NCI-H524 treated with DMSO at 0.1 percent for 48 hours (cell line): ENCODE results near the gene TMEM198.

ENCODE experiments used
- DNase-seq: peaks from one replicate; lab custom pipeline; 2025; lab: John Stamatoyannopoulos, UW

TMEM198 gene

DNA sequence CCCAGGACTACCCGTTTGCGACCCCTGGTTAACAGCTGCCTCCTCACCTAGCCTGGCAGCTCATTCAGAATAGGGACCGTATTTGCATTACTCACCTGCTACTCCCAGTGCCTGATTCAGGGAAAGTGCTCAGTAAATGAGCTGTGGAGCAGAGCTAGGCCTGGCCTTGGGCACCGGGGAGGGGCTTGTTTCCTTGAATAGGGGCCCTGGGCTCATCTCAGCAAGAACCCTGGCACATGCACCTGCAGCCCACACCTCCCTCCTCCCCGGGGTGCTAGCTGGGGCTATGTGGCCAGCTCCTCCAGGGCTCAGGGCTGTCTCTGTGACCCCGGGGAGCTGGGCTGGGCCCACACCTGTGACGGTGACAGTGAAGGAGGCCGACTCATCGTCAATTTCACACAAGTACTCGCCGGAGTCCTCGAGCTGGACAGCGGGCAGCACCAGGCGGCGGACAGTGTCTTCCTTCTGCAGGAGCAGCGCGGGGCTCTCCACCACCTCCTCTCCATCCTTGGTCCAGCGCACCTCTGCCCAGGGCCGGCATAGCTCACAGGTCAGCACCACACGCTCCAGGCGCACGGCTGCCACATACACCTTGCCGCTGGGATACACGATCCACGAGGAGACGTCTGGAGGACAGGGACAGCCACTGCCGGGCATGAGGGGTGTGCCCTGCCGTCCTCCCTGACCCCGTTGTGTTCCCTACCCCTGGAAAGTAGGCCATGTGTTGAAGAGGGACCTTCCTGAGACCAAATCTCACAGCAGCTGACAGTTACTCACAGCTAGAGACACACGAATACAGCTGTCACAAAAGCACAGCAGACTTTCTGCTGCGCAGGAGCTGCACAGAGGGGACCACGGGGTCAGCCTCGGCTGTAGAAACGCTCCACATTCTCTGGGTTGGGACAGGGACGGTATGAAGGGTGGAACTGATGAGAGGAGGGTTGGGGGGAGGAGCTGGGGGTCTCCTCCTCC lies 18.5 kb downstream of the TMEM198 start:
- no peak for DNase-seq

DNA sequence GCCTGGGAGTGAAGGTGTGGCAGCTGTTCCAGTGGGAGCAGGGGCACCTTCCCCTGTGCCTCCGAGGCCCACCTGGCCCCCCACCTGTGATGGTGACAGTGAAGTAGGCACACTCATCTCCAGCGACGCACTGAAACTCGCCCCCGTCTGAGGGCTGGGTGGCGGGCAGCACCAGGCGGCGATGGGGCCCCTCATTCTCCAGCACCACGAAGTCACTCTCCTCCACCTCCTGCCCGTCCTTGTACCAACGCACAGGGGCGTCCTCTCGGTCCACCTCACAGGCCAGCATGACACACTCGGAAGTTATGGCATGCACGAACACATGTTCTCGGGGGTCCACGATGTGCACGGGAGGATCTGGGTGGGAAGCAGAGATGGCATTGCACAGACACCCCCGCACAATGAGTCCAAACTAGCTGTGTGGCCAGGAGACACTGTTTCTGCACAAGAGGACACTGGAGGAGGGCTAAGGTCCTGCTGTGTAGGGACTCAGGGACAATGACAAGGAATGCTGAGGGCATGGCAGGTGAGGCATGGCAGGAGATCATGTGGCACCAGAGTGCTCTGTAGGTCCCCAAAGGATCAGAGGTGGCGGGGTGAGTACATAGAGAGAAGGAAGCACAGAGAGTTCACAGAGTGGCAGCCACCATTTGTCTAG lies 19.6 kb downstream of the TMEM198 start:
- no peak for DNase-seq

DNA sequence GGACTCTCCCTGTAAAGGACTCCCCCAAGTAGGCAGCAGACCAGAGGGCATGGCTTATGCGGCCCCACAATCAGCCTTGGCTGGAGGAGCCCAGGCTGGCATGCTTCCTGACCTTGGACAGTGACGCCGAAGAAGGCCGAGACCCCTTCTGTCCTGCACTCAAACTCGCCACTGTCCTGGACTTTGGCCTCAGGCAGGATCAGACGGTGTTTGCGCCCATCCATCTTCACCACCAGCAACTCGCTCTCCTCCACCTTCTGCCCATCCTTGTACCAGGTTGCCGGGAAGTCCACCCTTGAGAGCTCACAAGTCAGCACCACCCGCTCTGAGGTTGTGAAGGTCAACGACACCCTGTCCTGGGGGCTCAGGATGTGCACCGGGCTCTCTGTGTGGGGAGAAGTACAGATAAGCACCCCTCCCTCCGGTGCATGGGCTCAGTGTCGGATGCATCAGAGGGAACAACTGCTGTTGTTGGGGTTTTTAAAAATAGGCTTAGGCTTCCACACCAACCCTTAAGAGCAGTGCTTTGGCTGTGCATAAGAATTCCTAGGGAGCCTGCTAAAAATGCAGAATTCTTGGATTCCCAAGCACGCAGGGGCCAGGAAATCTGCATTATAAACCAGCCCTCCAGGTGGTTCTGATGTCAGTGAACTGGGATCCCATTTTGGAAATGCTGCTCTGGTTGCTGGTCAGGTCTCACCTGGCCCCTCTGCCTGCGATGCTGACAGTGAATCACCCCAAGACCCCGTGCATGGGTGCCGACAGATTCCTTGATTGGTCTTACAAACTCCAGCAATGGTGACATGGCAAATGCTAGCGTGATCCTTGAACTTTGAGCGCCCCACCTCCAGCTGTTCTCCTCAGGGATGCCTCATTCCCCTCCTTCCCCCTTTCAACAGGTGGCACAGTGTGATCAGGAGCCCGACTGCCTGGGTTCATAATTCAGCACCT lies 21.6 kb downstream of the TMEM198 start:
- DNase-seq, result no peak

DNA sequence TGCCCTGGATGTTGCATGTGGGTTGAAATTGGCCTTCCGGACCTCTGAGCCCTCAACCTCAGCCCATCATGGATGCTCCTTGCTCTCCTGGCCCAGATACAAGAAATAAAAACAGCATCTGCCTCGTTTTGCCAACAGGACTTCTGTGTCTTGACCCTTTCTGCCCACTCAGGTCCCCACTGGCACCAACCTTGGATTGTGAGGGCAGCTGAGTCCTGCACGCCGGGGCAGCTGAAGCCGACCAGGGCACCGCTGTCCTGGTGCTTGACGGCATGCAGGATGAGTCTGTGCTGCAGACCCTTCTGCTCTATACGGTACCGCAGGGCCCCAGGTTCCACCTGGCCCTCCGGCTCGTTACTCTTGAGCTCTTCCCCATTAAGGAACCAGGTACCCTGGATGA lies 22.8 kb downstream of the TMEM198 start:
- DNase-seq, result no peak

DNA sequence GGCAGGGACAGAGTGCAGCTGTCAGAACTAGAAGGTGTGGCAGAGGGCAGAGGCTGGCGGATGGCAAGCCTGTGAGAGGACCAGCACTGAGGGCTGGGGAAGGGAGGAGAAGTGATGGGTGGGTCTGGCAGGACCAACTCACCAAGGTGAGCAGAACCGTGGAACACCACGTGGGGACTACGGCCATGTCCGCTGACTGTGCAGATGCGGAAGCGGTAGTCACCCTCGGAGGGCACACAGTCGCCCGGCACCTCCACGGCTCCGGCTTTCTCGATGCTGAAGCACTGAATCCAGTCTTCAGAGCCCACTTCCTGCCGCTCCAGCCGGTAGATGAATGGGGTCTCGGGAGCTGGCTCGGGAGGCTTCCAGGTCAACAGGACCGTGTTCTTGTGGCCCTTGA lies 23.3 kb downstream of the TMEM198 start:
- DNase-seq, result no peak

DNA sequence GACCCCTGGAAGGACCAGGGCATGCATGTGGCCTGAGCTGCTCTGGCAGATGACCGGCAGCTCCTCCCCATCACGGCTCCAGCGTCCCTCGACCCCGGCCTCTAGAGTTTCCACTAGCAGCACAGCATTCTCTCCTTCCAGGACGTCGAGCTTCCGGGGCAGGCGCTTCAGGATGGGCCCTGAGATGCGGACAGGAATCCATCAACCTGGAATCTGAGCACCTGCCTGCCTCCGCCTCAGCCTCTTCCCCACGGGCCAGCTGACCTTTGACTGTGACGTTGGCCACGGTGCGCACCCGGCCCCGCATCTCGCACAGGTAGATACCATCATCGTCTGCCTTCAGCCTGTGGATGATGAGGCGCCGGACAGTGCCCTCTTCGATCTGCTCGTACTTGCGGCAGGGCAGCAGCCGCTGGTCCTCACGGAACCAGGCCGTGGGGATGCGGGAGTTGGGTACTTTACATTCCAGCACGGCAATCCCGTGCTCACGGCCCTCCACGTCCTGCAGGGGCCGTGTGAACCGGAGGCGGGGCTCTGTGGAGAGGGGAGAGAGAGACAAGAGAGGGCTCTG lies 24.0 kb downstream of the TMEM198 start:
- no peak for DNase-seq

DNA sequence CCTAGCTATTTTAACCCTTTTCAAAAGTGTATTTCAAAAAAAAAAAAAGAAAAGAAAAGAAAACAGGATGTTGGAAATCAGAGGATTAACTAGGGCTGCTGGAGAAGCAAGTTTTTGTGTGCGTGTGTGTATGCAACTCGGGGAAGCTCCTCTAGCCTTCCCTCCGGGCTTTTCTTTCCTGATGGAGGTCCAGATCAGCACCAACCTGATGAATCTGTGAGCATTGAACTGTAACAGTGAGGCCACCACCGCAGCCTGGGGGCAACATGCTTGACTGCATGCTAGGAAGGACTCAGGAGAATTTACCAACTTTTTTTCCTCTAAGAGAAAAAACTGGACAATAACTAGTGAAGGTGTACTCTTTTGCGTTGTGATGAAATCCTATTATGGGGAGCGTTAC lies 25.2 kb downstream of the TMEM198 start:
- DNase-seq, result no peak

DNA sequence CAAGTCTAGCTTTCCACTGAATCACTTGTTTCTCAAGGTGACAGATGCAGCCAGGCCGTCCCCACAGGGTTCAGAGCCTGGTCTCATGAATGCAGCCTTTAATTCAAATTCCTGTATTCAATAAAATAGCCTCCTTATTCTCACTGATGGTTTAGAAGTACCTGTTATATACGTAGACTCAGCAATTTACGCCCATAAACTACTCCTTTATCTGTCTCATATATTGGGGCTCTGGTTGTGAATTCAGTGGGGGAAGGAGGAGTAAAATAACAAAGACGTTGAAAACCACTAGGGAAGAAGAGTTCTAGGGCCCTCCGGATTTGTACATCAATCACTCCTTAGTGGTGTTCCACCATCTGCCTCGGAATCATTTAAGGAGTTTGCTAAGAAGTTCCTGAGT lies 25.8 kb downstream of the TMEM198 start:
- peak; percentile 53 for DNase-seq

DNA sequence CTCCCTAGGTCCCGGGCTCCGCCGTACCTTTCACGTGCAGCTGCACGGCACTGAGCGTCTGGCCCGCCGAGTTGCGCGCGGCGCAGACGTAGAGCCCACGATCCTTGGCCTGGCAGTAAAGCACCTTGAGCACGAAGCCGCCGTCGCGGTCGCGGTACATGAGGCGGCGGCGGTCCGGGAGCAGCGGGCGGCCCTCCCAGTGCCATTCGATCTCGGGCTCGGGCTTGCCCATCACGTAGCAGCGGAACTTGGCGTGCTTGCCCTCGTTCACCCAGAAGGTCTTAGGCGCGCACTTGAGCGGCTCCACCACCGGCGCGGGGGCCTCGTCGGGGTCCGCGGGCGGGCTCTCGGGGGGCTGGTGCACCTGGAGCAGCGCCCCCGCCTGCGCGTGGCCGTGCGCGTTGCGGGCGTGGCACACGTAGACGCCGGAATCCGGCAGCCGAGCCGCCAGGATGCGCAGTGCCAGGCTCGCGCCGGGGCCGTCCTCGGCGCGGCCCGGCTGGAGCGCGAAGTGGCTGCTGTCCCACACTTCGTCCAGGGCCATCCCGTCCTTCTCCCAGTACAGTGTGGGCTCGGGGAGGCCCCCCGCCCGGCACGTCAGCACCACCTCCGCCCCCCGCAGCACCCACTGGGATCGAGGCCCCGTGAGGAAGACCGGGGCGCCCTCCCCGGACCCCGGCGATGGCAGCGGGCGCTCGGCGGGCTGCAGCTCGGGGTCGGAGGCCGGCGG lies 26.5 kb downstream of the TMEM198 start:
- DNase-seq, result no peak

DNA sequence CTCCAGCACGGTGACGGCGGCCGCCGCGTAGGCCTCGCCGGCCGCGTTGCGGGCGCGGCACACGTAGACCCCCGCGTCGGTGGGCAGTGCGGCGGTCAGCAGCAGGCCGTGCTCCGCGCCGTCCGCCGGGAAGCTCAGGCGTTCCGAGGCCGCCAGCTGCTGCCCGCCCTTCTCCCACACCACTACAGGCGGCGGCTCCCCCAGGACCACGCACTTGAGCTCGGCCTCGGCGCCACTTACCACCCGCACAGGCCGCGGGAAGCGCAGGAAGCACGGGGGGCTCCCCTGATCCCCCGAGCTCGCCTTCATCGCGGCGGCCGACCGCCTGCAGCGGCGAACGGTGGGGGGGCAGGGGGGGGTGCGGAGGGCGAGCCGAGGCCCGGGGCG lies 27.1 kb downstream of the TMEM198 start:
- no peak for DNase-seq

DNA sequence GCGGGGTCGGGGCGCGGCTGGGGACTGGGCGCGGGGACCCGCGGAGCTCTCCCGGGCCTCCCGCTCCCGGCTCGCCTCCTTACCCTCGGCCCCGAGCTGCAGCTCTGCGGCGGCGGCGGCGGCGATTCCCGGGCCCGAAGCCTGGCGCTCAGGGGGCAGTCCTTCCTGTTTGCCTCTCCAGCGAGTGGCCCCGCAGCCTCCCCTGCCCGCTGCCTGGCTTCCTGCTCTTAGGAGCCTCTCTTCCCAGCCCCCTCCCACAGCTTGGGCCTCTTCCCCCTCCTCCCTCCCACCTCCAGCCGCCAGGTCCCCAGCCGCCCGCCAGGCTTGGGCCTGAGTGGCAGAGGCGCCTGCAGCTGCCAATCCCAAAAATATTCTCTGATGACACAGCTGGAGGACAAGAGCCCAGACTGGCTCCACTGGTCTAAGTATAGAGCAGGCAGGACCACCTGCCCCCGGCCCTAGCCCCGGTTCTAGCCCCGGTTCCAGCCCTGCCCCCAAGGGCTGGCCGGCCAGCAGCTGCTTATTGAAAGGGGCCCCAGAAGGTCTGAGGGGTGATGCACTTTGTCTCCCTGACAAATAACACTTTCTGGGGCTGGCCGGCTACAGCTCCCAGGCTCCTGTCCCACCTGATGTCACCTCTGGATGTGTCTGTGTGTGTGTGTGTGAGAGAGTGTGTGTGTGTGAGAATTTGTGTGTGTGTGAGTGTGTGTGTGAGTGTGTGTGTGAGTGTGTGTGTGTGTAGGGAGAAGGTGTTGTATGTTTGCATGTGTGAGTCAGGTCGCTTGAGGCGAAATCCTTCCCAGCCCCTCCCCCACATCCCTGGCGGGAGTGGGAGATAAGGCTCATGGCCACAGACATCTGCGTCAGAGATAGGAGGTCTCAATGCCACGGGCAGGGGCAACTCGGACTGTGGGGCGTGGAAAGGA lies 27.7 kb downstream of the TMEM198 start, which contains the start of gene OBSL1:
TSS of gene OBSL1 (minus strand) at position 229 of the 926 bp plus-strand sequence. CDS start 307 bp downstream, outside the sequence.
- DNase-seq, result no peak

DNA sequence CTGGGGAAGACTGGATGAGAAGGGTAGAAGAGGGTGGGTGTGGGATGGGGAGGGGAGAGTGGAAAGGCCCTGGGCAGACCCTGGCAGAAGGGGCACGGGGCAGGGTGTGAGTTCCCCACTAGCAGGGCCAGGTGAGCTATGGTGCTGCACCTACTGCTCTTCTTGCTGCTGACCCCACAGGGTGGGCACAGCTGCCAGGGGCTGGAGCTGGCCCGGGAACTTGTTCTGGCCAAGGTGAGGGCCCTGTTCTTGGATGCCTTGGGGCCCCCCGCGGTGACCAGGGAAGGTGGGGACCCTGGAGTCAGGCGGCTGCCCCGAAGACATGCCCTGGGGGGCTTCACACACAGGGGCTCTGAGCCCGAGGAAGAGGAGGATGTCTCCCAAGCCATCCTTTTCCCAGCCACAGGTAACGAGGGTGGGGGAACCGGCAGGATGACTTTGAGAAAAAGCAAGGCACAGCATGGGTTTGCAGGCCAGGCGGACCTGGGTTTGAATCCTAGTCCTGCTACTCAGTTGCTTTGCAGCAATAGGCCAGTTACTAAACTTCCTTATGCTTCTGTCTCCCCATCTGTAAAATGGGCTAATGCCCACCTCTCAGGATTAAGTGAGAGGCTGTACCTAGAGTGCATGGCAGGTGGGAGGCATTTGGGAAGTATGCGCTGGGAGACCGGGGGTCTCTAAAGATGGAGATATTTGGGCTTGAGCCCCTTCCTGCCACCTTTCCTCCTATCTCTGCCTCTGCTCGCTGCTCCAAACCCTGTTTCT lies 28.6 kb downstream of the TMEM198 start, which contains the start of gene INHA:
TSS of gene INHA (plus strand) at position 74 of the 765 bp plus-strand sequence. CDS start at position 139, 65 bp downstream.
- no peak for DNase-seq

DNA sequence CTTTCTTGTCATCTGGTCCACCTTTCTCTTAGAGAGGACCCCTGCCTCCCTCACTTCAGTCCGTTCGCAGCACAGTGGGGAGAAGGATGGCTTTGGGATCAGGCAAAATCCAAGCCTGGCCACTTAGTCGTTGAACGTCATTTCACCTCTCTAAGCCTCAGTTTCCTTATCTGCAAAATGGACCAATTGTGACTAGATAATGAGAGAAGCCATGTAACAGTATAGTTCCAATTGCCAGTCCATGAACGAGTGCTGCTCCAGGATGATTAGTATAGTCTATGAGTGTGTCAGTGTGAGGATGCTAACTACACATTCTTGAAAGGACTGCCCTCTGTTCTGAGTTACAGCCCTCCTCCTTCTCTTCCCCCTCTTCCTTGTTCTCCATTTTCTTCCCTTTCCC lies 29.3 kb downstream of the TMEM198 start:
- DNase-seq, result no peak

DNA sequence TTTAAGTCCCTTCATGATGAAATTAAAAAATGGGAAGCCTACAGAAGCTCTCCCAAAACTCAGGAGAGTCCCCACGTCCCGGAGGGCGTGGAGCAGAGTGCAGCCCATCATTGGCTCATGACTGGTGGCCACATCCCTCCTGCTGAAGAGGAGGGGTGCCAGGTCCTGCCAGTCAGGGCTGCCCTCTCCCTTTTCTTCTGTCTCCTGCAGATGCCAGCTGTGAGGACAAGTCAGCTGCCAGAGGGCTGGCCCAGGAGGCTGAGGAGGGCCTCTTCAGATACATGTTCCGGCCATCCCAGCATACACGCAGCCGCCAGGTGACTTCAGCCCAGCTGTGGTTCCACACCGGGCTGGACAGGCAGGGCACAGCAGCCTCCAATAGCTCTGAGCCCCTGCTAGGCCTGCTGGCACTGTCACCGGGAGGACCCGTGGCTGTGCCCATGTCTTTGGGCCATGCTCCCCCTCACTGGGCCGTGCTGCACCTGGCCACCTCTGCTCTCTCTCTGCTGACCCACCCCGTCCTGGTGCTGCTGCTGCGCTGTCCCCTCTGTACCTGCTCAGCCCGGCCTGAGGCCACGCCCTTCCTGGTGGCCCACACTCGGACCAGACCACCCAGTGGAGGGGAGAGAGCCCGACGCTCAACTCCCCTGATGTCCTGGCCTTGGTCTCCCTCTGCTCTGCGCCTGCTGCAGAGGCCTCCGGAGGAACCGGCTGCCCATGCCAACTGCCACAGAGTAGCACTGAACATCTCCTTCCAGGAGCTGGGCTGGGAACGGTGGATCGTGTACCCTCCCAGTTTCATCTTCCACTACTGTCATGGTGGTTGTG lies 30.9 kb downstream of the TMEM198 start:
- DNase-seq, result no peak

DNA sequence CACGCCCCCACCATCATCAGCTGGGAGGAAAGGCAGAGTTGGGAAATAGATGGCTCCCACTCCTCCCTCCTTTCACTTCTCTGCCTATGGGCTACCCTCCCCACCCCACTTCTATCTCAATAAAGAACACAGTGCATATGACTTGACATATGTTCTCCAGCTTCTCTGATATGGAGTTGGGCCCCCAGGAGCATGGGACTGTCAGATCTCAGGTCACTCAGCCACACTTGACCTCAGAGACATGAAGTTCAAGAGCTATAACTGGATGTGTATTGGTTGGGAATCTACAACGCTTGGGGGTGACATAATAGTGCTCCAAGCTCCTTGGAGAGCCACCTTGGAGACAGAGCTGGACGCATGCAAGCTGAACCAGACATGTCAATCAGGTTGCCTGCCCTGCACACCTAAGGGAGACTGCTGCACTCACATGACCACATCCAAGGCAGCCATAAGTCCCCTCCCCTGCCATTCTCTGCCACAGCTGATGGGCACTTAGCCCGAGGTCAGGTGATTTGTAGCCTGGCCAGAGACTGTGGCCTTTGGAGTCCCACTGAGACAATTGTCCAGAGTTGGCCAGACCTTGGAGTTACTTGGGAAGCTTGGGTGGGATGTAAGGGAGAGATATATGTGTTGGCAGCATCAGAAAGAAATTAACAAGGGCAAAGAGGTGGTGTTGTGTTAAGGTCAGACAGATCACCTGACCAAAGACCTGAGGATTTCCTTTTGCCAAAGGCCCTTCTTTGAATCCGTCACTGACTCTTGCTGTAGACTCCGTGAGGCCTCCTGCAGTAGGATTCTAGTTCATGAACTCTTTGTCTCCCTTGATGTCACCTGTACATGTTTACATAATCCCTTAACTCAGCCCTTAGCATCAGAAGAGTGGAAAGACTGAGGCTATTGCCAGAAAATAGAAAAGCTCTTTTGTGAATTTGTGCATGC lies 32.0 kb downstream of the TMEM198 start:
- no peak for DNase-seq

DNA sequence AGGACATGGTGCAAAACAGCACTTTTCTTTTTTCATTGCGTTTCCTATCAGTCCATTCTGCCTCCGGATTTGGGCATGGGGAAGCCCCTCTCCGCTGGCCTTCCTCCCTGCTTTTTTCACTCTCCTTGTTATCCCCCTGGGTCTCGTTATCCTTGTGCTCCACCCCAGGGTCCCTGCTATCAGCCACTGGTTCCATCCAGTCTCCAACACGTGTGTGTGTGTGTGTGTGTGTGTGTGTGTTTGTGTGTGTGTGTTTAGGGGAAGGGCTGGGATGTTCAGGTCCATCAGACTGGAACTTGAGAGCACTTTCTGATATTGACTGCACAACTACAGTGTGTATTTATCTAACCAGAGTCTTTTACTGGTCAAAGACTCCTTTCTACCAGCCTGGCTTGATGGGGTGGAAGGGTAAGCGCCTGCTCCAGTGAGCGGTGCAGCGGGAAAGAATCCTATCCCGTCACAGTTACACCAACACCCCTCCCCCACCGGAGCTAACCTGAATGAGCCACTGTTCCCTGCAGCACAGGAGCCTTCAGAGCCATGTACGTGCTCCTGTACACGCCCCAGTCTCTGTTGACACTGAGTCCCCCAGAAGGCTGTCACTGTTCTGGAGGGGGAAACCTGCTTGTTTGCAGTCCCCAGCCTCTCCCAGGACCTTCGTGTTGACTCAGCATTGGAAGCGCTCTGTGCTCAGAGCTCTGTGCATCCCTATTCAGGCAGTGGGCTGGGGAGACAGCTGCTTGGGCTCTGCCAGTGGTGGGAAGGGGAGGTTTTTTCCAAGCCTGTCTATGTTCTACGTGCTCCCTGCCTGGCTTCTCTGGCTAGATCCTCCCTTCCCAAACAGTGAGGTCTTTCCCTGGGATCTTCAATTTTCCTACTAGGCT lies 32.9 kb downstream of the TMEM198 start:
- DNase-seq, result no peak
